Amygdala (tissue), 56 donors: ENCODE data around the gene MAP3K14.
A peak's percentile ranks its signal among the peaks of the same experiment; 100 is the strongest.

Source experiments
- DNase-seq, 56 donors: peaks; one replicate each; lab custom pipeline; 2025; lab: John Stamatoyannopoulos, UW

MAP3K14 gene

DNA sequence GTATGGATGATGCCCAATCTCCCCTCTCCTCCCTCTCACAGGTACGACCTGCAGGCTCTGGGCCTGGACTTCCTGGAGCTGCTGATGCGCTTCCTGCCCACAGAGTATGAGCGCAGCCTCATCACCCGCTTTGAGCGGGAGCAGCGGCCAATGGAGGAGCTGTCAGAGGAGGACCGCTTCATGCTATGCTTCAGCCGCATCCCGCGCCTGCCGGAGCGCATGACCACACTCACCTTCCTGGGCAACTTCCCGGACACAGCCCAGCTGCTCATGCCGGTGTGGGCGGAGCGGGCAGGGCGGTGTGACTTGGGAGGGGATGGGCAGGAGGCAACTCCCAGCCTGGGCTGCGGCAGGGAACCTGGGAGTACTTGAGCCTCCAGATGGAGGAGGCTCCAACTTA lies 73.1 kb downstream of the MAP3K14 start:
- peak in 1 of 56 donors; percentile 13 for DNase-seq

DNA sequence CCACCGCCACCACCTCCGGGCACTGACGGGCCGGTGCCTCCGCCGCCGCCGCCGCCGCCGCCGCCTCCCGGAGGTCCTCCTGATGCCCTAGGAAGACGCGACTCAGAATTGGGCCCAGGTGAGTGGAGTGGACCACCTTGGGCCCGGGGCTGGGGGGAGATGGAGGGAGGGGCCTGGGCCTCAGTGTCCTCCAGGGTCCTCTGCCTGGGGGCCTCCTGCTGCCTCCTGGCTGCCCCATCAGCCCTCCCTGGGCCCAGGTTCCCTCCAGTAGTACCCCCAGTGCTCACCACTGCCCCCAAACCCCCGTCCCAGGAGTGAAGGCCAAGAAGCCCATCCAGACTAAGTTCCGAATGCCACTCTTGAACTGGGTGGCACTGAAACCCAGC lies 74.8 kb downstream of the MAP3K14 start:
- DNase-seq = no peak

DNA sequence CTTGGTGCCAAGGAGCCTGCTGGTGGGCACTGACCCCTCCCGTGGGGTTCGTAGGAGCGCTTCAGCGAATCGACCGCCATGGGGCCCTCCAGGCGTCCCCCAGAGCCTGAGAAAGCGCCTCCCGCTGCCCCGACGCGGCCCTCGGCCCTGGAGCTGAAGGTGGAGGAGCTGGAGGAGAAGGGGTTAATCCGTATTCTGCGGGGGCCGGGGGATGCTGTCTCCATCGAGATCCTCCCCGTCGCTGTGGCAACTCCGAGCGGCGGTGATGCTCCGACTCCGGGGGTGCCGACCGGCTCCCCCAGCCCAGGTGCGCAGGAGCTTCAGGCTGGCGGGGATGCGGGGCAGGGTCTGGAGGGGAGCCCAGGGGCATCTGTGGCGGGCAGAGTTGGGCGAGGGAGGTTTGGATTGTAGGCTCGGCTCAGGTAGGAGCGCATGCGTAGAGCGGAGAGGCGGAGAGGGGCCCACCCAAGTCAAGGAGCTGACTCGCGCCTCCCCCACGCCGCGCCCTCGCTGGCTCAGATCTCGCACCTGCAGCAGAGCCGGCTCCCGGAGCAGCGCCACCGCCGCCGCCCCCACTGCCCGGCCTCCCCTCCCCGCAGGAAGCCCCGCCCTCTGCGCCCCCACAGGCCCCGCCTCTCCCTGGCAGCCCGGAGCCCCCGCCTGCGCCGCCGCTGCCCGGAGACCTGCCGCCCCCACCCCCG lies 75.3 kb downstream of the MAP3K14 start:
- peak in 20 of 56 donors; percentile 10 to 61 (median 31) for DNase-seq

DNA sequence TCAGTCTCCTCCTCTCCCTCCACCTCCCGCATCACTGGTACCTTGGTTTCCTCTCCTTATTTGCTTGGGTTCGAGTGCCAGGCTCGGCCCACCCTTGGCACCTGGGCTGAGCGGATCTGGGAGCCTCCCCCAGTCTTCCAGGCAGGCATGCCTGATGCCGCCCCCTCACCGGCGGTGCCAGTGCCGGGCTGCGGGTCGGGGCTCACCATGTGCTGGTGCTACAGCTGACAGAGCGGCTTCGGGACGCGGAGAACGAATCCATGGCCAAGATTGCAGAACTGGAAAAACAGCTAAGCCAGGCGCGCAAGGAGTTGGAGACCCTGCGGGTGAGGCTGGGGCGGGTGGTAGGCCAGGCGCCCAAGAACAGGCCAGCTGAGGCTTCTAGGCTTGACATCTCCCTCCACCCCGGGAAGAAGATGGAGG lies 75.9 kb downstream of the MAP3K14 start:
- peak in 18 of 56 donors; percentile 15 to 58 (median 32) for DNase-seq

DNA sequence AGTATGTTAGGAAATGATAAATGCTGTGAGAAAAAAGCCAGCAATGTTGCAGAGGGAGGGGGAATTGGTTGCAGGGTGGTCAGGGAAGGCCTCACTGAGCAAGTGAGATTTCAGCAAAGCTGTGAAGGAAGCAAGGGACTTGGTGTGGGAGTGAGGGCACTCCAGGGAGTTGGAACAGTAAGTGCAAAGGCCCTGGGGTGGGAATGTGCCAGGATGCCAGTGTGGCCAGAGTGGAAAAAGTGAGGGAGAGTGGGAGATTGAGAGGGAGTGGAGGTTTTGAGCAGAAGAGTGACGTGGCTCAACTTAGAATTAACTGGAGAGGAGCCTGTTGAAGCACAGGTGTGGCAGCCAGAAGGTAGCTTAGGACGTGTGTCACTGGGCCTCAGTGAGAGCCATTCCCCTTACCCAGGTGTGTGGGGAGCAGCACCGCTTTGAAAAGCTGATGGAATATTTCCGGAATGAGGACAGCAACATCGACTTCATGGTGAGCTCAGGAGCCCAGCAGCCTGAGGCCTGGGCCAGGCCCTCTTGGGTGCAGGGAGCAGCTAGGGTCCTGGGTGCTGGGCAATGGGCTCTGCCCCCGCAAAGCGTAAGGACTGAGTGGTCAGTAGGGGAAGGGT lies 78.6 kb downstream of the MAP3K14 start:
- no peak for DNase-seq

DNA sequence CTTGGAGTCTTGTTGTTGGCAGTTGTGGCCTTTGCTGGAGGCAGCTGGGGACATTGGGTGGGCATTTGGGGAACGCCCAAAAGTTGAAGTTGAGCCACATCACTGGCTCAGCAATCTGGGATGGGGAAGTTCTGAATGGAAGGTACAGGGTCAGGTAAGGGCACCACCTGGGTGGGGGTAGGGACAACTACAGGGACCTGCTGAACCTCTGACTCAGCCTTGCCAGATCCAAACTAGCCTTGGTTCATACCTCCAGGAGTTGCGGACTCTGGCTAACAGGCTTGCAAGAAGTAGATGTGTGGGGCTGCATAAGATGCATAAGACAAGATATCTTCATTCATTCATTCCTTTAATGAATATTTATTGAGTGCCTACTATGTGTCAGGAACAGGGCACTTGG lies 79.1 kb downstream of the MAP3K14 start:
- no peak for DNase-seq

DNA sequence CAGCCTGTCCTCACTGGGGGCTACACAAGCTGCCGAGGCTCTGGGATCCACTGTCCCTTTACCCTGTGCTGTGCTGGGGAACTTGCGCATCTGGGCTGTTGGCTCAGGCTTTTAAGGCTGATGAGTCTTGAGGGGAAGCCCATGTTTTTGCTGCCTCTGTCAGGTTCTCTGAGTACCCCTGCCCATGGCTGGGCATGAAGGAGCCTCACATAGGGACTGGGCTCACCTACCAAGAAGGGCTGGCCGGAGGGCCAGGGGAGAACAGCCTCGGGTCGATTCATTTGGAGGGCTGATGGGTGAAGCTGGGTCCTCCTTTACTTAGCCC lies 80.6 kb downstream of the MAP3K14 start:
- no peak for DNase-seq

DNA sequence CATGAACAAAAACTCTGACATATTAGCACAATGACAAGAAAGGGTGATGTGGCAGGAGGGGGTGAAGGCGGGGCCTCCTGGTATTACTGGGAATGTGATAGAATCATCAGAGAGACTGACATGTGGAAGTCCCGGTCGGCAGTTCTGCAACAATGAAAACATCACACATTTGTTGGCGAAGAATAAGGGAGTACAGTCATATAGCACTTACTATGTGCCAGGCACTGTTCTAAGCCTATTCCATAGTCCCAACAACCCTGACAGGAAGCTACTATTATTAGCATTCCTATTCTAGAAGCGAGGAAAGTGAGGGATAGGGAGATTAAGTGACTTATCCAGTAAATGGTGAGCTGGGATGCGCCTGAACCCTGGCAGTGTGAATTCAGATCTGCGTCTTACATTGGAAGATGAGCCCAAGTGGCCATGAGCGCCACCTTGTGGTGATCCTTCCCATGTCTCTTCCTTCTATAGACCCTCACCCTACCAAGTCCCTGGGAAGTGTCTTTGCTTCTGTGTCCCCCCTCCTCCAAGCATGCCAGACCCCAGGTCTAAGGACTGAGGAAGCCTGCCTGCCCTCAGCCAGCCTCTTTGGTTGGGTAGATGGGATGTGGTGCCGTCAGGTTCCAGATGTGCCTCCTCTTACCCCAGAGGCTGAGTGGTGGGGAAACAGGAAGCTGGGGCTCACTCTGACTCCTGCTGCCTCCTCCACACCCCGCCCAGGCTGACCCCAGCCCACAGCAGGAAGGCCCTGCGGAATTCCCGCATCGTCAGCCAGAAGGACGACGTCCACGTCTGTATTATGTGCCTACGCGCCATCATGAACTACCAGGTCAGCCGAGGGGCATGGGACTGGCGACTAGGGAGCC lies 81.2 kb downstream of the MAP3K14 start:
- DNase-seq = peak in 21 of 56 donors; percentile 12 to 73 (median 28)

DNA sequence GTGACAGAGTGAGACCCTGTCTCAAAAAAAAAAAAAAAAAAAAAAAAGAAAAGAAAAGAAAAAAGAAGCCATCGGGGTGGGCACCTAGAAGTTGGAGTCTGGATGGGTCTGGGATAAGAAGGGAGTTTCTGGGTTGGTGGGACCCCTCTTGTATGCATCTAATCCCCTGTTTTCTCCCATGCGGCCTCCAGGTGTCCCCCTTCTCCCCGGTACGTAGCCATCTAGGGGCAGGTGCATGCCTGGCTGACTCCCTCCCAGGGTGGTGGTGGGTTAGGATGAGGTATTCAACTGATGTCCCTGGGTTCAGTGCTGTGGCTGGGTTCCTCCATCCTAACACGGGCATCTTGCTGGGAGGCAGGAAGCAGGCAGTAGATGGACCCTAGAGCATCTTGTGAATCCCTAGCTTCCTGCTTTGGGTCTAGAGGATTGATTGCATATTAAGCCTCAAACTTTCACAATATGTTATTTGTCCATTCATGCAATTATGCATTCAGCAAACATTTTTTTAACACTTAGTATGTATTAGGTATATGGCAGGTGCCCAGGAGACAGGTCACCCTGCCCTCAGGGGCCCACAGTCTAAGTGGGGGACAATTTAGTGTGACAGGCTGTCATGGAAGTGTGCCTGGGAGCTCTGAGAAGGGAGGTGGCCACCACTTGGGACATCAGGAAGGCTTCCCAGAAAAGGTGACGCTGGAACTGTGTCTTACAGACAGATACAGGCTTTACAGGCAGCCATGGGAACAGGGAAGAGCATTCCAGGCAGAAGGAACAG lies 82.0 kb downstream of the MAP3K14 start:
- DNase-seq = no peak

DNA sequence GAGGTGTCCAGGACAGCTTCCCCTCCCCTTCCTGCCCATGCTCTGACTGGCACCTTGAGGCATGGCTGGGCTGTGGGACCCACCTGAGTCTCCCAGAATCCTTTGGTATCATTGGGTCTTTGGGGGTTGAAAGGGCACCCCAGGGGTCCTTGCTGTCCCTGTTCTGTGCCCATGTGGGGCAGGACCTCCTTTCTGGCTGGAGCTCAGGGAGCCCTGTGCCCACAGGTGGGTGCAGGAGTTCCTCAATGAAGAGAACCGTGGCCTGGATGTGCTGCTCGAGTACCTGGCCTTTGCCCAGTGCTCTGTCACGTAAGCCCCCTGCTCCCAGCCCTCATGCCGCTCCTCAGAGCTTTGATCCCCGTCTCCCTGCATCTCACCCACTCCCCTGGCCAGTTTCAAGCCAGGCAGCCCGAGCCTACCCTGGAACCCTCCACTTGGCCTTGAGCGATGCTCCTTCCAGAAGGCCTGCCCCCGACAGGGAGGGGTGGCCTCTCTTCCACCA lies 83.3 kb downstream of the MAP3K14 start:
- DNase-seq = no peak

DNA sequence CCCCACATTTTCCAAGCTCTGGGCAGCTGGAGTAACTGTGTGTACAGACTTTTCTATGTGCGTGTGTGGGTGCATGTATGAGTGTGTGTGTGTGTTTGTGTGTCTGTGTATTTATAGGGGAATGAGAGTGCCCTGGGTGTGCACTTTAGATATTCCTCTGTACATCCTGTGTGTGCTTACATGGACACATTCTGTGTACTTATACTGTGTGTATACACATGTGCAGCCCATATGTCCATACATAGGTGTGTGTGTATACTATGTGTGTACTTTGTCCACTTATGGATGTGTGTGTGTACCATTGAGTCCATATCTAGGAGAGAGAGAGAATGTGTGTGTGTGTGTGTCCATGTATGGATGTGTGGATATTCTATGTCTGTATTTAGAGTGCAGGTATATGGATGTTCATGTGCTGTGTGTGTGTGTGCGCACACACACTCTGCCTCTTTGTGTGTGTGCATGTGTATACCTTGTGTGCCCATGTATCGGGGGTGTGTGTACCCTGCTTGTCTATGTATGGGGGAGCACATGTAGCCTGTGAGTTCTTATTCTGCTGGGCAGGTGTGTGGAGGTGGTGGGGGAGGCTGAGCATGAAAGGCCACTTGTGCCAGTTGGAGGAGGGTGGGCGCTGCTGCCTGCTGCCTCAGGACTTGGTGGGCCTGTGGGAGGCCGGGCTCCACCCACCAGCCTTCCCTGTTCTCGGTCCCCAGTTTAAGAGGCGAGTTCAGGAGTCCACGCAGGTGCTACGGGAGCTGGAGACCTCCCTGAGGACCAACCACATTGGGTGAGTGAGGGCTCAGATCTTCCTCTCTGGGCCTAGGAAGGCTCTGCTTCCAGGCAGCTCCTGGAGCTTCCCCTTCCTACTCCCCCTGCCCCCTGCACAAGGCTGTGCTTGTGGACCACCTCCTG lies 84.1 kb downstream of the MAP3K14 start:
- DNase-seq = no peak

DNA sequence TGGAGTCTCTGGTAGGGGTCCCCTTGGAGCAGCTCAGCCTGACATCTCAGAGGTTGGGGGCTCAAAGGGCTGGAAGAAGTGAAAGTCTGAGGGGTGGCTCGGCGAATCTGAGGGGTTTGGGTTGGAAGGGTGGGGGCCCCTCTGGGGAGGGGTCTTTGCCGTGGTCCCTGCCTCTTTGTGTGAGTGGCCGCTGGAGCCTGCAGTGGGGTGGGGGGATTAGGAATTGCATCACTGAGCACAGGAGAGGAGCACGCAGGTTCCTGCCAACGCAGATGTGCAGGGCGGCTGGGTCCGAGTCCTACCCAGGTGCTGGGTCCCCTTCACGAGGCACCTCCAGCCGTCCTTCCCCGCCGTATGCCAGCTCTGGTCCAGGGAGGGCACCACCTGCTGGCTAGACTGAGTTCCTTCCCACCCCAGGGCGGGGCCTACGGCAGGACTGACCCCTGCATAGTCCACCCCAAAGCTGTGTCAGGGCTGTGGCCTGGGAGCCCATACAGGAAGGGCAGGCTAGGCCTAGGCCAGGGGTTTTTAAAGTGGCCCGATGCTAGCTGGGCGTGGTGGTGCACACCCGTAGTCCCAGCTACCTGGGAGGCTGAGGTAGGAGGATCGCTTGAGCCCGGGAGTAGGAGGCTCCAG lies 85.2 kb downstream of the MAP3K14 start:
- DNase-seq = no peak

DNA sequence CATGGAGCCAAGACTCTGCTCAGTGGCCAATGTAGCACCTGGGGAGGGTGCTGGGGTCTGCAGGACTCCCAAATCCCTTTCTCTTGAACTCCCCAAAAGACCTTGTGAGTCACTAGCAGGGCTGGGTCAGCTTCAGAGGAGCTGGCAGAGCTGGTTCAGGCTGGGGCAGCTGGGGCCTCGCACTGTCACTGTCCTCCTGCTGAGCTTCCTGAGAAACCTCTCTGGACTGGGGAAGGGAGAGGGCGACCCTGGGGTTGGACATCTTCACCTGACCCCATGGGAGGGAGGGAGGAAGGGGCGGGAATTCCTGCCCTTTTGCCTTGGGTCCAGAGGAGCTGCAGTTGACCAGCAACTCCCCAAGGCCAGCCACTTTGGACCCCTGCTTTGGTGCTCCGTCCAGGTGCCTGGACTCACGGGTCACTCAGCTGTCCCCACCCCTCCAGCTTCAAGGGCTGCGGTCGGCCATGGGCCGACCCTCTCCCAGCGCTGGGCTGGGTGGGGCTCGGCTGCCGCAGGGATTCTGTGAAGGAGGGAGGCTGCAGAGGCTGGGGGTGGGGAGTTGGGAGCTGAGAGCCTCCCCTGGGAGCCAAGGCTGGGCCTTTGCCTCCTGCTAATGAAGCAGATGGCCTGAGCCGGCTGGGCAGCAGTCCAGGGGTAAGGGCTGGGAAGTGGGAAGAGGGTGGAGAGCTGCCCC lies 85.9 kb downstream of the MAP3K14 start:
- no peak for DNase-seq

DNA sequence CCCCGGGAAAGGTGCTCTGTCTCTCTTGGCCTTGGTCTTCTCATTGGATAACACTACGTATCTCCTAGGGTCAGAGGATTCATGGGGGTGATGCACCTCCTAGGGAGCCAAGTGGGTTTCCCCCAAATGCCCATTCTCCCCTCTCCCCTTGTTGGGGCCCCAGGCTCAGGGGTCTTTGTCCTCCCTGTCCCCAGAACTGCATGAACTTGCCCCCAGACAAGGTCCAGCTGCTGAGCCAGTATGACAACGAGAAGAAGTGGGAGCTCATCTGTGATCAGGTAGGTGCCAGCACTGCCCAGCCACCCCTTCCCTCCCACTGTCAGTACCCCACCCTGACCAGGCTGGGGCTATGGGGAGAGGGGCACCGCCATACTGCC lies 86.4 kb downstream of the MAP3K14 start:
- DNase-seq = no peak

DNA sequence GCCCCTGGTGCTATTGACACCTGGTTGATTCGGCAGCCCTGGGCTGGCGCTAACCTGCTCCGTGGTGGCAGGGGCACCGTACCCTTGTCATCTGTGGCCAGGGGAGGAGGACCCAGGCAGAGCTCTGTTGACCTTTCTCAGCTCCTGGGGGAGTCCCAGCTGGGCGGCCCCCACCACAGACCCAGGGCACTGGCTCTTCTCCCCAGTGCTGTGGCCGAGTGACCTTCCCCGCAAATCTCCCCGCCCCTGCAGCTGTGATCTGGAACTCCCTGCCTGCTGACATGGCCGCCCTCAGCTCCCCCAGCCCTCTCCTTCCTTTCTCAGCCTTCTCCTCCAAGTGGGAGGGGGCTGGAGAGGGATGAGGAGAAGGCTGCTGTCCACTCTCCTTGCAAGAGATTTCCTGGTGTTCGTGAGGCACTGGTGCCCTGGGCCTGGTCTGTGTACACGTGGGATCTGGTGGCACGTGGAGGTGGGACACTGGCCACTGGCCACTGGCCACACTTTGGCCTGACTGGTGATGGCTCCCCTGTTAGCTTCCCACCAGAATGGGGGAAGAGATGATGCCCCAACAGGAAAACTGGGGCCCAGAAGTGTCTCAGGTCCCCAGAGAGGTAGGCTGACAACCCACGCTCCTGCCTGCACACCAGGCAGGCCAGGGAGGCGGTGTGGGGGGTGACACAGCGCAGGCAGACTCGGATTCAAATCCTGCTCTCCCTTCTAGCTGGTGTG lies 87.0 kb downstream of the MAP3K14 start:
- no peak for DNase-seq

DNA sequence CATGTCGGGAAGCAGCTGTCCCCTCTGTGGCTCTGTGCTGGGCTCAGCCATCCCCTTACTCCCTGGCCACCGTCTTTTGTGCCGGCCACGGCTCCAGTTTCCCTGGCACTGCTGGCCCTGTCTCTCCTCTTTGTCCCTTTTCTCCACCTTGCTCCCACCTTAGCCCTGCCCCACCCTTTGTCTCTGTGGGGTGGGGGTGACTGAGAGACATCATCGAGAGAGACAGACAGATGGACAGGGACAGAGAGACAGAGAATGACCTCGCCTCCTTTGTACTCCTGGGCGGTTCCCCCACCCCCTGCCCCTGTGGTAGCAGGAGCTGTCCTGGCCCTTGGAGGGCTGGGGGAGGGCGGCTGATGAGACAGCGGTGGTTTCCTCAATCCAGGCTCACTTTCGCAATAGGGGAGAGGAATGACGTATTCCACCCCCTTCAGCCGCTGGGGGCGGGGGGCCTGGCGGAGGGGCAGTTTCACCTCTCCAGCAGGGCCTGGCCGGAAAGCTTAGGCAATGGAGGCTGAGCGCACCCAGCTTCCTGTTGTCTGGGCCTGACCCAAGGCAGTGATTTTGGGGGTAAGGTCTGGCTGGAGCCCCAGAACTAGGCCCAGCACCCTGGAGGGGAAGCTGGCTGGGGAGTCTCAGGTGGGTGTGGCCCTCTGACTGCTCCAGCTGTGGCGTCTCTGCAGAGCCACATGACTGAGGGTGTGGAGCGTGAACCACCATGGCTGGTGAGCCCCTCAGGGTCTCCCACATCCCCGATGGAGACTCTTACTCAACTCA lies 87.9 kb downstream of the MAP3K14 start:
- peak in 34 of 56 donors; percentile 14 to 64 (median 41) for DNase-seq
